T-helper 2 cell (primary cell): ENCODE results near the gene C11orf65.
A peak's percentile ranks its signal among the peaks of the same experiment; 100 is the strongest.
"Not testable (repeated sequence)": the region's sequence is repeated elsewhere in the genome, so short reads cannot be mapped to it uniquely, and the experiment has no call there.

Experiments
- DNase-seq, 5 experiments: peaks; one replicate each; pipeline versions ENCODE4 v3.0.0 to v3.0.0-alpha.2; 2012 to 2022

C11orf65 gene

GRCh38 chr11:108468478-108468864, 1.1 kb upstream of the C11orf65 start:
- DNase-seq: no peak

GRCh38 chr11:108466405-108466804, 924 bp downstream of the C11orf65 start:
- DNase-seq: peak in 1 of 5 experiments; percentile 14

- no peak for DNase-seq
Observed at GRCh38 chr11:108453207-108453835, 14.0 kb downstream of the C11orf65 start.

DNA sequence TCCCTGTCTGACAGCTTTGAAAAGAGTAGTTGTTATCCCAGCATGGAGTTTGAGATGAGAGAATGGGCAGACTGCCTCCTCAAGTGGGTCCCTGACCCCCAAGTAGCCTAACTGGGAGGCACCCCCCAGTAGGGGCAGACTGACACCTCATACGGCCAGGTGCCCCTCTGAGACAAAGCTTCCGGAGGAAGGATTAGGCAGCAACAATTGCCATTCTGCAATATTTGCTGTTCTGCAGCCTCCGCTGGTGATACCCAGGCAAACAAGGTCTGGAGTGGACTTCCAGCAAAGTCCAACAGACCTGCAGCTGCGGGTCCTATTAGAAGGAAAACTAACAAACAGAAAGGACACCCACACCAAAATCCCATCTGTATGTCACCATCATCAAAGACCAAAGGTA, 25.9 kb downstream of the C11orf65 start:
- DNase-seq: not testable (repeated sequence)

DNA sequence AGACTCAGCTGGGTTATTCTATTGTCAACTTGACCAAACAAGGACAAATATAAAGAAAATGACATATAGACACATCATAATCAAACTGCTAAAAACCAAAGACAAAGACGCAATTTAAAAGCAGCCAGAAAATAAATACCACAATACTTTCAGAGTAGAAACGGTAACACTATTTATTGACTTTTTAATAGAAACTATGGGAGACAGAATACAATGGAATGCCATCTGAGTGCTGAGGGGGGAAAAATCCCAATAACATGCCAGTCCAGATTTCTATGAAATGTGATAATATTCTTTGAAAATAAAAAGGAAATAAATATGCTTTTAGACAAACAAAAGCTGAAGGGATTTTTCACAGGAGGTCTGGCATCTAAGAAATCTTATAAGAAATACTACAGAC, 30.7 kb downstream of the C11orf65 start:
- no peak for DNase-seq

DNA sequence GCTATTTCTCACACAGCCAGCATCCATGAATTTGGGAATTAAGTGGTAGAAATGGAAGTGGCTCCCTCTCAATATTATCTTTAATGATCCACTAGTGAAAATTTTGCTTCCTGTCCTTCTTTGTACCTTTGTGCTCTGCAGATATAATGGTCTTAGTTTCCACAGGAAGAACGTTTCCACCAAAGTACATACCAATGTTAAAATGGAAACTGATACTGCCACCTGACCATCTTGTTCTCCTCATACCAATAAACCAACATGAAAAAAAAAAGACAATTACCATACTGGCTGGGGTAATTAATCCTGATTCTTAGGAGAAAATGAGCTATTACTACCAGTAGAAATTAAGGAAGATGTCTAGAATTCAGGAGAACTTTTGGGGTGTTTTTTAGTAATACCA, 32.3 kb downstream of the C11orf65 start:
- no peak for DNase-seq

- DNase-seq: no peak
Observed at GRCh38 chr11:108432783-108433182, 34.5 kb downstream of the C11orf65 start.

GRCh38 chr11:108431997-108432396, 35.3 kb downstream of the C11orf65 start:
- DNase-seq: no peak

GRCh38 chr11:108431370-108431769, 36.0 kb downstream of the C11orf65 start:
- no peak for DNase-seq

DNA sequence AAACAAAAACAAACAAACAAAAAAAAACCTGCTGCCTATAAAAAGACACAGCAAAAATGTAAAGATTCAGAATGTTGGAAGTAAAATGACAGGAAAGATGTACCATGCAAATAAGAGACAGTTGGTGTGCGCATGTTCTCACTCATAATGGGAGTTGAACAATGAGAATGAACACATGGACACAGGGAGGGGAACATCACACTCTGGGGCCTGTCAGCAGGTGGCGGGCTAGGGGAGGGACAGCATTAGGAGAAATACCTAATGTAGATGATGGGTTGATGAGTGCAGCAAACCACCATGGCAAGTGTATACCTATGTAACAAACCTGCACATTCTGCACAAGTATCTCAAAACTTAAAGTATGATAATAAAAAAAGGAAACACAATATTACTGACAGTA, 49.8 kb downstream of the C11orf65 start:
- DNase-seq: peak in 3 of 5 experiments; percentile 1 to 18 (median 12)

GRCh38 chr11:108414958-108415357, 52.4 kb downstream of the C11orf65 start:
- no peak for DNase-seq

GRCh38 chr11:108405706-108406105, 61.6 kb downstream of the C11orf65 start:
- DNase-seq: no peak

- DNase-seq: no peak
Observed at GRCh38 chr11:108403052-108403451, 64.3 kb downstream of the C11orf65 start.

DNA sequence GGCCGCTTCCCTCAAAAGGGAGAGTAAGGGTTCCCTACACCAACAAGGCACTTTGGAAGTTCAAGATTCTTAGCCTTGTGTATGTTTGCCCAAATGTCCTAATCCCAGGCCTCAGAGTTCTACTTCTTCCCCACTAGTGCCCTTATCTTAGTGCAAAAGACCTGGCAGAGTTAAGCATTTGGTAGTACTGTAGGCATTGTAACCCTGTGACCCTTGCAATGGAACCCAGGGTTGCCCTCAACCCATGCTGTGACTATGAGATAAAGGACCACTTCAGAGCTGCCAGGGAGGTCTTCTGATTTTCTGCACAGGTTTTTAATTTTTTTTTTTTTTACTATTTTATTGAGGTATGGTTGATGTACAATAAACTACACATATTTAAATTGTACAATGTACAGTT, 65.1 kb downstream of the C11orf65 start:
- no peak for DNase-seq

DNA sequence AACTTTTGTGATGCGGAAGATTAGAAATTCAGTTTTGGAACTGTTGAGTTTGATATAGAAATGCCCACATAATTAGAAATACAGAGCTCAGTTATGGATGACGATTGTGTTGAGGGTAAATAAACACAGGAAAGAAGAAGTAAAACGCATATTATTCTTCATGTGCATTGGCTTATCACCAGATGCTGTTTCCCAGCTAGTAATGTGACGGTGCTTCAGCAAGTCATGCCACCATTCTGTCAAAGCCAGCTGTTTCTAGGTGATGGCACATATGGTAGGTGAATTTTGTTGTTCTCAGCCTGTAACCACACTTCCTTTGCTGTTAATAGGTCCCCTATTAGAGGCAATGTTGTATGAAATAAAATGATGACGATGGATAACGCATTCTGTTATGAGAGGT, 68.9 kb downstream of the C11orf65 start:
- no peak for DNase-seq

GRCh38 chr11:108396672-108397071, 70.7 kb downstream of the C11orf65 start:
- DNase-seq: not testable (repeated sequence)

GRCh38 chr11:108394744-108395284, 72.5 kb downstream of the C11orf65 start:
- no peak for DNase-seq

DNA sequence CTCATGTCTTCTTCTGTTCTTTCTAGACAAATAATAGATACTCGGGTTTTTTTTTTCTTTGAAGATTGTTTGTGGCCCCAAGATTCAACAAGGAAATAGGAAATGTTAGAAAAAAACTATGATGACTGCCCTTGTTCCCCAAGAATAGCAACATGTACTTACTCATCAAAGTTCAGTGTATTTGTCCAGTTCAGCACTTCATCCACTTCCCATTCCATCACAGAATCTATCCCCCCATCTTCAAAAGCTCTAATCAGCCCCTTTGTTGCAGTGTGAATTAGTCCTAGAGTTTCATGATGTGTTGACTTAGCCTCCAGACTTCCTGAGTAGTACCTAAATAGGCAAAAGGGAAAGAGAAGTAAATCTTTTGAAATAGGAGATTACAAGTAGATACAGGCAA, 74.3 kb downstream of the C11orf65 start:
- DNase-seq: no peak

DNA sequence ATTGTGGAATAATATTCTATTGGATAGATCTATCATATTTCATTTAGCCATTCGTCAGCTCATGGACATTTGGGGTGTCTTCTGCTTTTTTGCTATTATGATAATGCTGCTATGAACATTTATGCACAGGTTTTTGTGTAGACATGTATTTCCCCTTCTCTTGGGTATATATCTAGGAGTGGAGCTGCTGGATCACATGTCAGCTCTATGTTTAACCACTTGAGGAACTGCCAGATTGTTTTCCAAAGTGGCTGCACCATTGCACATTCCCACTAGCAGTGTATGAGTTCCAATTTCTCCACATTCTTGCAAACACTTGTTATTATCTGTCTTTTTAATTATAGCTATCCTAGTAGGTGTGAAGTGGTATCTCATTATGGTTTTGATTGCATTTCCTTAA, 75.0 kb downstream of the C11orf65 start:
- no peak for DNase-seq

- no peak for DNase-seq
Observed at GRCh38 chr11:108388576-108388975, 78.8 kb downstream of the C11orf65 start.

DNA sequence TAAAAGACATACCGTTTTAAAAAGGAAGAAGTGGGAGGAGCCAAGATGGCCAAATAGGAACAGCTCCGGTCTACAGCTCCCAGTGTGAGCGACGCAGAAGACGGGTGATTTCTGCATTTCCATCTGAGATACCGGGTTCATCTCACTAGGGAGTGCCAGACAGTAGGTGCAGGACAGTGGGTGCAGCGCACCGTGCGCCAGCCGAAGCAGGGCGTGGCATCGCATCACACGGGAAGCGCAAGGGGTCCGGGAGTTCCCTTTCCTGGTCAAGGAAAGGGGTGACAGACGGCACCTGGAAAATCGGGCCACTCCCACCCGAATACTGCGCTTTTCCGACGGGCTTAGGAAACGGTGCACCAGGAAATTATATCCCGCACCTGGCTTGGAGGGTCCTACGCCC, 93.8 kb downstream of the C11orf65 start:
- DNase-seq: not testable (repeated sequence)

GRCh38 chr11:108370990-108371389, 96.3 kb downstream of the C11orf65 start:
- no peak for DNase-seq

DNA sequence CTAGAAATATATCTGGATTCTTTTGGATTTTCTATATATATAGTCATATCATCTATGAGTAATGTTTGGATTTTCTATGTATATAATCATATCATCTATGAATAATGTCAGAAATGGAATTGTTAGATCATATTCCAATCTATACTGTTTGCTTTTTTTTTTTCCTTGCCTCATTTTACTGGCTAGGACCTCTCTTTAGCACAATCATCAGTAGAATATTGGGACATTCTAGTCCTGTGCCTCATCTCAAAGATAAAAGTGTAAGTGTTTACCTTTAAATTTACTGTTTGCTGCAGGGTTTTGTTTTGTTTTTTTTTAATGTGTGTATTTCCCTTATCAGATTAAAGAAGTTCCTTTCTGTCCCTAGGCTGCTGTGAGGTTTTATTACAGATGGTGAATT, 97.0 kb downstream of the C11orf65 start:
- no peak for DNase-seq

- DNase-seq: no peak
Observed at GRCh38 chr11:108369064-108369463, 98.3 kb downstream of the C11orf65 start.

DNA sequence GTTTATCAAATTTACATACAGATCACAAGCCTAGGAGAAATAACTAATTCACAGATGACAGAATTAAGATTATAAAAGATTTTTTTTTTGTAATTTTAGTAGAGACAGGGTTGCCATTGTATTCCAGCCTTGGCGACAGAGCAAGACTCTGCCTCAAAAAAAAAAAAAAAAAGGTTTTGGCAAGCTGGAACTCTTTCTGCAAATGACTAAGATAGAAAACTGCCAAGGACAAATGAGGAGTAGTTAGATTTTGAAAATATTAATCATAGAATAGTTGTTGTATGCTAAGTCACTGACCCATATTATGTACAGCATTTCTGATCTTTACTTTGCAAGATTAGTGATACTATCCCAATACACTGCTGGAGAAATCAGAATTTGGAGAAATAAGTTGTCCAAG, 99.2 kb downstream of the C11orf65 start:
- no peak for DNase-seq
